Stimulated activated CD8-positive, alpha-beta memory T cell treated with anti-CD3 and anti-CD28 coated beads, Interleukin-15, amount 100 ng/mL, for 48 hours (primary cell): ENCODE measurements around the gene ITGB5.

Experiments
- DNase-seq, 2 donors: peaks; one replicate each; pipeline ENCODE4 v3.0.0-alpha.2; 2020; ENCODE audit warnings: low read depth in 2 of 2

Gene ITGB5

GRCh38 chr3:124867511-124867910 is 19.7 kb downstream of the ITGB5 start:
- no peak for DNase-seq

GRCh38 chr3:124862006-124862405 is 25.2 kb downstream of the ITGB5 start:
- no peak for DNase-seq

GRCh38 chr3:124861041-124861440 is 26.1 kb downstream of the ITGB5 start:
- DNase-seq, result no peak

GRCh38 chr3:124860599-124860998 is 26.6 kb downstream of the ITGB5 start:
- DNase-seq, result no peak

GRCh38 chr3:124859025-124859424 is 28.1 kb downstream of the ITGB5 start:
- no peak for DNase-seq

GRCh38 chr3:124858275-124858674 is 28.9 kb downstream of the ITGB5 start:
- no peak for DNase-seq

- no peak for DNase-seq
Observed at GRCh38 chr3:124856677-124857076, 30.5 kb downstream of the ITGB5 start.

GRCh38 chr3:124854009-124854408 is 33.2 kb downstream of the ITGB5 start:
- no peak for DNase-seq

GRCh38 chr3:124853446-124853845 is 33.7 kb downstream of the ITGB5 start:
- no peak for DNase-seq

- no peak for DNase-seq
Observed at GRCh38 chr3:124851905-124852304, 35.3 kb downstream of the ITGB5 start.

- no peak for DNase-seq
Observed at GRCh38 chr3:124851136-124851535, 36.0 kb downstream of the ITGB5 start.

GRCh38 chr3:124850633-124851032 is 36.5 kb downstream of the ITGB5 start:
- no peak for DNase-seq

GRCh38 chr3:124850212-124850611 is 37.0 kb downstream of the ITGB5 start:
- DNase-seq, result no peak

GRCh38 chr3:124848300-124848699 is 38.9 kb downstream of the ITGB5 start:
- no peak for DNase-seq

- no peak for DNase-seq
Observed at GRCh38 chr3:124847863-124848262, 39.3 kb downstream of the ITGB5 start.

- DNase-seq, result no peak
Observed at GRCh38 chr3:124847051-124847450, 40.1 kb downstream of the ITGB5 start.

GRCh38 chr3:124846189-124846588 is 41.0 kb downstream of the ITGB5 start:
- no peak for DNase-seq

- DNase-seq, result no peak
Observed at GRCh38 chr3:124845406-124845805, 41.8 kb downstream of the ITGB5 start.

- DNase-seq, result no peak
Observed at GRCh38 chr3:124843506-124844177, 43.5 kb downstream of the ITGB5 start.

- DNase-seq, result no peak
Observed at GRCh38 chr3:124843047-124843446, 44.1 kb downstream of the ITGB5 start.

GRCh38 chr3:124841517-124841916 is 45.6 kb downstream of the ITGB5 start:
- no peak for DNase-seq

- no peak for DNase-seq
Observed at GRCh38 chr3:124840331-124840730, 46.8 kb downstream of the ITGB5 start.

- no peak for DNase-seq
Observed at GRCh38 chr3:124839896-124840295, 47.3 kb downstream of the ITGB5 start.

GRCh38 chr3:124838963-124839362 is 48.2 kb downstream of the ITGB5 start:
- DNase-seq, result no peak
